Activated CD4-positive, alpha-beta T cell treated with anti-CD3 and anti-CD28 coated beads for 48 hours (primary cell): ENCODE results near the gene TRPM5.
A peak's percentile ranks its signal among the peaks of the same experiment; 100 is the strongest.

Source experiments
- DNase-seq: peaks from one replicate; pipeline ENCODE4 v3.0.0-alpha.2; 2020

TRPM5 gene

GRCh38 chr11:2402890-2403645 lies 41.2 kb downstream of the TRPM5 start:
- DNase-seq: no peak

- DNase-seq: no peak
Observed at GRCh38 chr11:2402106-2402505, 42.2 kb downstream of the TRPM5 start.

GRCh38 chr11:2401436-2401984 lies 42.8 kb downstream of the TRPM5 start:
- DNase-seq: no peak

GRCh38 chr11:2400762-2401435 lies 43.4 kb downstream of the TRPM5 start:
- no peak for DNase-seq

GRCh38 chr11:2400069-2400761 lies 44.1 kb downstream of the TRPM5 start, which contains the start of gene TSSC4:
TSS of gene TSSC4 (plus strand) at chr11:2400750. CDS start at chr11:2402634, 1,884 bp downstream.
- peak; percentile 99 for DNase-seq

GRCh38 chr11:2399488-2400068 lies 44.7 kb downstream of the TRPM5 start:
- DNase-seq: peak; percentile 30

- no peak for DNase-seq
Observed at GRCh38 chr11:2398664-2399355, 45.5 kb downstream of the TRPM5 start.

- DNase-seq: no peak
Observed at GRCh38 chr11:2397005-2397404, 47.3 kb downstream of the TRPM5 start.

GRCh38 chr11:2396471-2396870 lies 47.8 kb downstream of the TRPM5 start:
- DNase-seq: no peak

- DNase-seq: no peak
Observed at GRCh38 chr11:2395856-2396255, 48.5 kb downstream of the TRPM5 start.

GRCh38 chr11:2395211-2395730 lies 49.0 kb downstream of the TRPM5 start:
- no peak for DNase-seq

- DNase-seq: no peak
Observed at GRCh38 chr11:2394818-2395105, 49.6 kb downstream of the TRPM5 start.
